Spinal cord (tissue), 10 donors: Measurements from ENCODE around the gene PAMR1. TPM values are rescaled to one million over a fixed set of nuclear protein-coding genes. Genes with fewer than 3 reads are reported as not detected.

ENCODE experiments used
- DNase-seq, 6 donors: peaks; one replicate each; pipeline versions ENCODE4 v3.0.0 to v3.0.0-alpha.2; 2013 to 2015; ENCODE audit warnings: low spot score in 6 of 6, low read depth in 4 of 6
- H3K27ac ChIP-seq: one replicate; pipeline ENCODE4 v1.5.1; 2013; ENCODE audit warnings: low read depth, low read length, control low read depth
- H3K27me3 ChIP-seq: one replicate; pipeline ENCODE4 v1.6.1; 2013; ENCODE audit warnings: low read length; ENCODE audit not compliant: control insufficient read depth, insufficient read depth
- H3K36me3 ChIP-seq: one replicate; pipeline ENCODE4 v1.6.1; 2013; ENCODE audit warnings: low read length; ENCODE audit not compliant: control insufficient read depth, insufficient read depth
- H3K4me1 ChIP-seq: one replicate; pipeline ENCODE4 v1.6.1; 2013; ENCODE audit warnings: low read length; ENCODE audit not compliant: control insufficient read depth, insufficient read depth
- H3K4me3 ChIP-seq: one replicate; pipeline ENCODE4 v1.5.1; 2013; ENCODE audit warnings: low read depth, low read length, control low read depth
- H3K9me3 ChIP-seq: one replicate; pipeline ENCODE4 v1.6.1; 2013; ENCODE audit warnings: low read length; ENCODE audit not compliant: control insufficient read depth, insufficient read depth
- WGBS: methylation state at CpG from one replicate; pipeline ENCODE4 v1.1.5; 2013; ENCODE audit warnings: missing lambda C conversion rate; ENCODE audit not compliant: insufficient coverage; 5-methylcytosine and 5-hydroxymethylcytosine counted together
- polyA plus RNA-seq, 2 donors: library from polyadenylated mRNA; unstranded; fragments of 120-200 nt; gene quantifications; one replicate each; pipeline ENCODE4 v1.2.1, GENCODE V29; 2013; ENCODE audit not compliant: insufficient read length in 2 of 2
- total RNA-seq, 2 donors: library from RNA; depleted of rRNA in 1 of 2; stranded (reverse); fragments of 120-200 nt in 1 of 2; fragments of >200 nt in 1 of 2; gene quantifications; one replicate each; pipeline versions ENCODE4 v1.2.3 to v1.2.4, GENCODE V29; 2013 to 2014
- donor health status: healthy.

PAMR1 gene
- total and polyA plus RNA-seq, 4 donors: 16.0 to 35.2 (median 20.3) TPM

- Histone ChIP-seq H3K9me3 (peaks cover 3% of the 10 kb centered on the region), H3K4me1 (peaks cover 9% of the 10 kb centered on the region), H3K36me3 (no peaks in the 10 kb centered on the region), H3K27me3 (no peaks in the 10 kb centered on the region), H3K27ac (no peak overlapping the region), H3K4me3 (no peak overlapping the region)
- peak in 2 of 6 donors; percentile 76 to 77 for DNase-seq
- WGBS: 61% methylated on average over 3 of the region's 6 CpGs
Observed at GRCh38 chr11:35487532-35488078, 37.8 kb downstream of the PAMR1 start.

GRCh38 chr11:35486934-35487333, 38.5 kb downstream of the PAMR1 start:
- H3K9me3 ChIP-seq: peaks cover 3% of the 10 kb centered on the region
- no peaks in the 10 kb centered on the region for H3K36me3 ChIP-seq
- no peaks in the 10 kb centered on the region for H3K27me3 ChIP-seq
- H3K4me3 ChIP-seq: no peak overlapping the region
- peaks cover 7% of the 10 kb centered on the region for H3K4me1 ChIP-seq
- H3K27ac ChIP-seq: no peak overlapping the region
- WGBS: 100% methylated on average over 2 of the region's 2 CpGs
- no peak for DNase-seq

- Histone ChIP-seq H3K27ac (no peak overlapping the region), H3K4me1 (peaks cover 6% of the 10 kb centered on the region), H3K36me3 (no peaks in the 10 kb centered on the region), H3K27me3 (no peaks in the 10 kb centered on the region), H3K4me3 (no peak overlapping the region), H3K9me3 (peaks cover 3% of the 10 kb centered on the region)
- WGBS: 100% methylated on average over 1 of the region's 2 CpGs
- DNase-seq: no peak
Observed at GRCh38 chr11:35486446-35486845, 39.0 kb downstream of the PAMR1 start.

- Histone ChIP-seq H3K27me3 (no peaks in the 10 kb centered on the region), H3K9me3 (peaks cover 3% of the 10 kb centered on the region), H3K4me1 (peaks cover 6% of the 10 kb centered on the region), H3K4me3 (no peak overlapping the region), H3K36me3 (no peaks in the 10 kb centered on the region), H3K27ac (no peak overlapping the region)
- WGBS: 5% methylated on average over 10 of the region's 12 CpGs
- peak in 5 of 6 donors; percentile 83 to 98 (median 87) for DNase-seq
Observed at GRCh38 chr11:35485656-35486322, 39.6 kb downstream of the PAMR1 start.

GRCh38 chr11:35484435-35484834, 41.0 kb downstream of the PAMR1 start:
- Histone ChIP-seq H3K27me3 (no peaks in the 10 kb centered on the region), H3K27ac (no peak overlapping the region), H3K9me3 (peaks cover 3% of the 10 kb centered on the region), H3K4me3 (no peak overlapping the region), H3K4me1 (peaks cover 6% of the 10 kb centered on the region), H3K36me3 (no peaks in the 10 kb centered on the region)
- no peak for DNase-seq
- WGBS: 86% methylated on average over 5 of the region's 6 CpGs

- H3K36me3 ChIP-seq: no peaks in the 10 kb centered on the region
- H3K4me1 ChIP-seq: peaks cover 13% of the 10 kb centered on the region
- H3K4me3 ChIP-seq: no peak overlapping the region
- WGBS: no CpG with 5 or more reads among the region's 3 CpGs
- peaks cover 3% of the 10 kb centered on the region for H3K9me3 ChIP-seq
- H3K27me3 ChIP-seq: no peaks in the 10 kb centered on the region
- no peak for DNase-seq
- H3K27ac ChIP-seq: no peak overlapping the region
Observed at GRCh38 chr11:35483131-35483820, 42.1 kb downstream of the PAMR1 start.

GRCh38 chr11:35479731-35480130, 45.7 kb downstream of the PAMR1 start:
- DNase-seq: no peak
- no peak overlapping the region for H3K4me3 ChIP-seq
- H3K27ac ChIP-seq: no peak overlapping the region

GRCh38 chr11:35478471-35479091, 46.8 kb downstream of the PAMR1 start:
- Histone ChIP-seq H3K4me3 (no peak overlapping the region), H3K27ac (peak overlapping the region; percentile 76), H3K27me3 (peaks cover 2% of the 10 kb centered on the region), H3K36me3 (no peaks in the 10 kb centered on the region), H3K9me3 (peaks cover 3% of the 10 kb centered on the region), H3K4me1 (peaks cover 15% of the 10 kb centered on the region)
- DNase-seq: peak in 2 of 6 donors; percentile 66 to 89
- WGBS: 33% methylated on average over 4 of the region's 7 CpGs

More at GRCh38 chr11:35479731-35480130, 45.7 kb downstream of the PAMR1 start:
- no peaks in the 10 kb centered on the region for H3K27me3 ChIP-seq
- H3K36me3 ChIP-seq: no peaks in the 10 kb centered on the region
- H3K4me1 ChIP-seq: peaks cover 17% of the 10 kb centered on the region
- peaks cover 3% of the 10 kb centered on the region for H3K9me3 ChIP-seq
- 75% methylated on average over 2 of the region's 5 CpGs for WGBS

GRCh38 chr11:35477901-35478300, 47.5 kb downstream of the PAMR1 start:
- H3K4me1 ChIP-seq: peaks cover 15% of the 10 kb centered on the region
- WGBS: 10% methylated on average over 2 of the region's 4 CpGs
- DNase-seq: peak in 3 of 6 donors; percentile 60 to 86 (median 76)
- peaks cover 3% of the 10 kb centered on the region for H3K9me3 ChIP-seq
- no peak overlapping the region for H3K4me3 ChIP-seq
- H3K27ac ChIP-seq: peak overlapping the region; percentile 76
- no peaks in the 10 kb centered on the region for H3K36me3 ChIP-seq
- peaks cover 2% of the 10 kb centered on the region for H3K27me3 ChIP-seq
